Stimulated activated CD4-positive, alpha-beta T cell treated with anti-CD3 and anti-CD28 coated beads, Interleukin-12 subunit alpha, Interleukin-12 subunit beta, amount 100 ng/mL, for 48 hours (primary cell): ENCODE measurements around the gene NTNG2.
A peak's percentile ranks its signal among the peaks of the same experiment; 100 is the strongest.

Source experiments
- DNase-seq, 3 donors: peaks; one replicate each; pipeline ENCODE4 v3.0.0-alpha.2; 2020; ENCODE audit warnings: low read depth in 2 of 3, low spot score in 1 of 3

Gene NTNG2

GRCh38 chr9:132201139-132201538 is 39.3 kb downstream of the NTNG2 start:
- no peak for DNase-seq

- no peak for DNase-seq
These were observed 40.2 kb downstream of the NTNG2 start for GRCh38 chr9:132201780-132202703.

- DNase-seq: no peak
These were observed 43.0 kb downstream of the NTNG2 start for GRCh38 chr9:132204883-132205282.

- DNase-seq: no peak
These were observed 45.4 kb downstream of the NTNG2 start for GRCh38 chr9:132207215-132207614.

GRCh38 chr9:132207839-132208615 is 46.2 kb downstream of the NTNG2 start:
- DNase-seq: no peak

GRCh38 chr9:132209228-132209627 is 47.4 kb downstream of the NTNG2 start:
- no peak for DNase-seq

- peak in 1 of 3 donors; percentile 5 for DNase-seq
These were observed 48.8 kb downstream of the NTNG2 start for GRCh38 chr9:132210472-132211145.

GRCh38 chr9:132211570-132211969 is 49.7 kb downstream of the NTNG2 start:
- DNase-seq: no peak

- no peak for DNase-seq
These were observed 52.3 kb downstream of the NTNG2 start for GRCh38 chr9:132214027-132214622.

GRCh38 chr9:132216861-132217619 is 55.2 kb downstream of the NTNG2 start:
- DNase-seq: no peak

GRCh38 chr9:132218208-132218607 is 56.4 kb downstream of the NTNG2 start:
- DNase-seq: no peak

GRCh38 chr9:132221941-132222340 is 60.1 kb downstream of the NTNG2 start:
- no peak for DNase-seq

GRCh38 chr9:132224645-132225044 is 62.8 kb downstream of the NTNG2 start:
- DNase-seq: no peak

- DNase-seq: no peak
These were observed 64.9 kb downstream of the NTNG2 start for GRCh38 chr9:132226571-132227430.

GRCh38 chr9:132228062-132228461 is 66.2 kb downstream of the NTNG2 start:
- DNase-seq: no peak

- no peak for DNase-seq
These were observed 68.7 kb downstream of the NTNG2 start for GRCh38 chr9:132230605-132231004.

- DNase-seq: no peak
These were observed 69.3 kb downstream of the NTNG2 start for GRCh38 chr9:132231019-132231701.

- no peak for DNase-seq
These were observed 70.7 kb downstream of the NTNG2 start for GRCh38 chr9:132232522-132232921.

- DNase-seq: no peak
These were observed 71.3 kb downstream of the NTNG2 start for GRCh38 chr9:132233138-132233537.
